Measurements from ENCODE around the gene DNAJC28.
"Not testable (repeated sequence)": the region's sequence is repeated elsewhere in the genome, so short reads cannot be mapped to it uniquely, and the experiment has no call there.

Gene DNAJC28, protein sequence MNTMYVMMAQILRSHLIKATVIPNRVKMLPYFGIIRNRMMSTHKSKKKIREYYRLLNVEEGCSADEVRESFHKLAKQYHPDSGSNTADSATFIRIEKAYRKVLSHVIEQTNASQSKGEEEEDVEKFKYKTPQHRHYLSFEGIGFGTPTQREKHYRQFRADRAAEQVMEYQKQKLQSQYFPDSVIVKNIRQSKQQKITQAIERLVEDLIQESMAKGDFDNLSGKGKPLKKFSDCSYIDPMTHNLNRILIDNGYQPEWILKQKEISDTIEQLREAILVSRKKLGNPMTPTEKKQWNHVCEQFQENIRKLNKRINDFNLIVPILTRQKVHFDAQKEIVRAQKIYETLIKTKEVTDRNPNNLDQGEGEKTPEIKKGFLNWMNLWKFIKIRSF

DNA sequence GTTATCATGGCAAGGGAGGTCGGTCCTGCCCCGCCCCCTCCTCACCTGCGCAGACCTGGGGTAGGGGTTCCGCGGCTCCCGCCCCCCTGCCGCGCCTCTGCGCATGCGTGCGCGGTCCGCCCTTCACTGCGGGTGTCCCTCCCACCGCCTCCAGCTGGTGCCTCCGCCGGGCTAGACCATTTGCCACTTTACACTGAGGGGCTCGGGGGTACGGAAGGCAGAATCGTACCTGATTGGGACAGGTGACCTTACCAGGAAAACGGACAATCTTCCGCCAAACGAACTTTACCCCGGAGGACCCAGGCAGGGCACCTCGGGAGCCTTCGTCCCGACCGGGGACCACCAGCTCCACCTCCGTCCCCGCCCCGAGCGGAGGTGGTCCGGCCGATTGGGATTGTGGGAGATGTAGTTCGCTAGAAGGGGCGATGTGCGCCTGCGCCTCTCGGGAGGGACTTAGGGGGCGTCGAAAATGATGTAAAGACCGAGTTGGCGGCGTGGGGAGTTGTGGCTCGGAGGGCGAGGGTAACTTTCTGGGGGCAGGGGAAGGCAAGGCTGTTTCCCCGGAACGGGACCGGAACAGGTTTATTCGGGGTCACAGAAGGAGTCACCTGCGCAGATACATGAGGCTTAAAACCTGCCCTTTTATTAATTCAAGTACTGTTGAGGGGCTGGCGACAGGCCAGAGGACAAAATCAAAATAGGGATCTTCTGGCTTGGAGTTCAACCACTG is at the start of gene DNAJC28:
DNAJC28 (minus strand) TSS at position 344 of the 730 bp plus-strand sequence. CDS start 2,323 bp downstream, outside the sequence.
- peak; percentile 92 for DNase-seq (ENCODE audit: low spot score)

DNA sequence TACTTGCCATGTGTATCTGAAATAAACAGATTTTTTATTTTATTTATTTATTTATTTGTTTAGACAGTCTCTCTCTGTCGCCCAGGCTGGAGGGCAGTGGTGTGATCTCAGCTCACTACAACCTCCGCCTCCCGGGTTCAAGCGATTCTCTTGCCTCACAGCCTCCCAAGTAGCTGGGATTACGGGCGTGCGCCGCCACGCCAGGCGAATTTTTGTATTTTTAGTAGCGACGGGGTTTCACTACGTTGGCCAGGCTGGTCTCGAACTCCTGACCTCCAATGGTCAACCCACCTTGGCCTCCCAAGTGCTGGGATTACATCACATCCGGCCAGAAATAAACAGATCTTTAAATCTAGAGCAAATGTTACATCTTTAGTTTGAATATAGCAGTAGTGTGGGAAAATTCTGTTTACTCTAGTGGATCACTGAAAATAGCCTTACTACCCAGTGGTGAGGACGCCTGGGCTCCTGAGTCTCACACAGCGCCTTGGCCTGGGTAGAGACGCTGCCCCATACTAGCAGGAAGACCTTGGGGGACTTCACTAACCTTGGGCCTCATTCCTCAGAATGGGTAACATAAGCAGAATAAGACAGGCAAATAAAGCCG is 49.7 kb upstream of the DNAJC28 start:
- DNase-seq (ENCODE audit: low spot score): no peak

DNA sequence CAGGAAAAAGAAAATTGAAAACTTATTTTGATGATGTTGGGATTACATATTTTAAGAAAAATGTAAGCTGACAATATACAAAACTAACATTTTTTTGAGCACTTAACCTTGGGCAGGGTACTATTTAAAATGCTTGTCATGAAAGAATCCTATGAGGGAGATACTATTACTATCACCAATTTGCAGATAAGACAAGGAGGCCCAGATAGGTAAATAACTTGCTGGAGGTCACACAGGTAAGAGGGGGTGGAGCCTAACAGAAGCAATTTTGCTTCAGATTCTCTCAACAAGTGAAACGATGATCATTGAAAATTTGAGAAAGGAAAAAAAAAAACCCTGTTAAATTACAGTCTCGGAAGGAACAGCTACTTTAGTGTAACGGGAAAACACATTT is 49.2 kb upstream of the DNAJC28 start:
- DNase-seq (ENCODE audit: low spot score): no peak

DNA sequence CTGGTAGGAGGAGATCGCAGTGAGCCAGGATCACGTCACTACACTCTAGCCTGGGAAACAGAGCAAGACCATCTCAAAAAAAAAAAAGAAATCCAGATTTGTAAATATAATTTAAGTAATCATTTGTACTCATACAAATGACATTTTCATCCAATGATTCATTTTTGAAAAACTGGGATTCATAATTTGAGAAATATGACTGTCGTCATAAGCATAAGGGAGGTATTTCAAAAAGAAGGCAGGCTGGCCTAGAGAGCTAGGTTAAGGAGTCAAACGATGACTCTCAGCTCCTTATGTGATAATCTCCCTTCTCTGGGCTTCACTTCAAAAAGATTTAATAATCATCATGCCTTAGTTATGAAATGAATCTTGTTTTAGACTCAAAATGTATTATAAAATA is 48.1 kb upstream of the DNAJC28 start:
- DNase-seq (ENCODE audit: low spot score): no peak

DNA sequence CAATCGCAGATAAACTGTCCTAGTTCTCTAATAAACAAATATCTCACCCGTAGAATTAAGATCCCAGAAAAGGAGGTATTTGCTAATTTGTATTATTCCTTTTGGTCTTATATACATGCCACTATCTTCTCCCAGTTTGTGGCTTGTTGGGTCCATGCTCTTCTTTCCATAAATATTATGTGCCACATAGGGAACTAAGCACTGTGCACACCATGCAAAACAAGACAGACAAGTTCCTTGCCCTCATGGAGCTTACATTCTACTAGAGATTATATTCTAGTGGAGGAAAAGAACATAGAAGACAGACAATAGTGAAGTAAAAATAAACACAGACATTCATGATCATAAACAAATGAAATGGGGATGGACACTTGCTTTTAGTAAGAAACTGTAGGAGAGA is 45.7 kb upstream of the DNAJC28 start:
- DNase-seq (ENCODE audit: low spot score): no peak

DNA sequence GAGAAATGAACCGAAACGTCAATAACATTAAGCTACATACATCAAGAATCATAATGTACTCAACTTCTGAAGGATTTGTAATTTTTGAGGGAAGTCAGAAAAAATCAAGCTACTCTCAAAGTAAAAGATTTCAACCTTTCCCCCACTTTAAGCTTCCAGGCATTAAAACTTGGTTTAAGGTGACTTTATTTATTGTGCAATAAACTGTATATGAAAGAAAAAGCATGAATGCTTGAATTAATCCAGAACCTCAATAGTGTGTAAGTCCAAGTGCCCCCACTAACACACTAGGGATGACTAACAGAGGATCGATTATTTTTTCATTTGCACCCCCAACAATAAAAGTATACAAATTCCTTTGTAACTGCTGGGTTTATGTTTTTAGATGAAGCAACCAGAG is 39.5 kb upstream of the DNAJC28 start:
- no peak for DNase-seq (ENCODE audit: low spot score)

DNA sequence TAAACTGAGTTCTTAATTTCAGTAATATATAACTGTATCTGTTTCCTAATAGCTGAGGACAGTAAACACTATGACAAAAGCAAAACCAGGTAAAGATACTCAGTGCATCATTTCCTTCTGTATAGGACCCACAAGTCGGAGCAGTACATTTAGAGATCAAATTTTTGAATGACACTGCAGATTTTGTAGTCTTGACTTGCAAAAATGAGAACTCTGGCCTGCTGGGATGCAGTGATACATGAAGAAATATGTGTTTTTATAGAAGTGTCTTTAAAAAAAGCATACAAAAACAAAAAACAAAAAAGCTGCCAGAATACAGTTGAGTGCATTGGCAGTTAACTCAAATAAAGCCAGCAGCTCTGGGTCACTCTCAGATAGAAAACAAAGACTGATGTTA is 31.4 kb upstream of the DNAJC28 start:
- DNase-seq (ENCODE audit: low spot score): no peak

DNA sequence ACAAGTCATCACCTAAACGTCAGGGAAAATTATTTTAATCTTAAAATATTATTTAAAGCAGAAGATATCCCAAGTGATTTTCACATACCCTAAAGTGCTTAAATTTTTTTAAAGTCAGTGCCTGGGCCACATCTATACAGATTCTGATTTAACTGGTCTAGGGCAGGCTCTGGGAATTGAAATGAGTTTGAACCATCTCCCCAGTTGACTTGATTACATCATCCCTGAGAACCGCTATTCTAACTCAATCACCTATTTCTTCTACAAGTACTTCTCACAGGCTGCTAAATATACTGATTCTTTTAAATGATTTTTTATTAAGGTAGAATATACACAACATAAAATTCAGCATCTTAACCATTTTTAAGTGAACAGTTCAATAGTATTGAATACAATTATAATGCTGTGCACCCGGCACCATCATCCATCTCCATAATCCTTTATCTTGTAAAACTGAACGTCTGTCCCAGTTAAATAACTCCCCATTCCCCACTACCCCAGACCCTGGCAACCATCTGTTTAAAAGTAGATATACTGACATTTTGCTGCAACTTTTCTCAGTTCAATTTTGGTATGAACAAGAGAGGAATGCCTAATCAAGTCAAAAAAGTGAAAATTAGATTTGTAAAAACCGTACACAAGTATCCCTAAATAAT is 30.9 kb upstream of the DNAJC28 start:
- DNase-seq (ENCODE audit: low spot score): no peak

DNA sequence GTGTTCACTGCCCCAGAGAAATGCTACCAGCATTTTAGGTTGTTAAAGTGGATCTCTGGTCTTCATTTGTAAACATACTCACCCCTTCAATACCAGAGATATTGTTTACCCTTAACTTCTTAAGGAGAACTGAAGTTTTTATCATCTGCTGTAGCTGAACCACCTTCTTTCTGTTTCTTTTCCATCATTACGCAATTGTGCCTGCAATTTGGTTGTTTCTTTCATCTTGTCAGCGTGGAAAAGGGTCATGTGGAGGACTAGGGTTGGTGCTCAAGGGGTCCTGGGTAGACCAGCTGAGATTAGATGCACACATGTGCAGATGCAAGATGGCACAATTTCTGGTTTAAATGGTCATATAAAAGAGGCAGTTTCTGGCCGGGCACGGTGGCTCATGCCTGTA is 27.4 kb upstream of the DNAJC28 start:
- DNase-seq (ENCODE audit: low spot score): no peak

DNA sequence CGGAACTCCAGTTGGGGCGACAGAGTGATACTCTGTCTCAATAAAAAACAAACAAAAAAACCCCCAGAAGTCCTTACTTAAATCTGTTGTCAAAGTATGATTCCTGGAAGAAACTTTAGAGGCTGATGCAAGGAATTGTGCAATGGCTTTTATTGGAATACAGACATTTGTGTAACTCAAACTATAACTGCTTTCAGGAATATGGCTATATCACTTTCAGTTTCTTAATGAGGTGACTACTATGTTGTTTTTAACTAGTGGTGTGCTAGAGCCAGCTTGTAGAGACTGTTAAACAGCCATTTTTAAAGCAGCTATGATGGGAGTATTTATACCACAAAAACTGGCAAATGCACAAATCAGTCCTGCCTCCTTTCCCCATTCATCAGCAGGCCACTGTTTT is 22.7 kb upstream of the DNAJC28 start:
- DNase-seq (ENCODE audit: low spot score): no peak

DNA sequence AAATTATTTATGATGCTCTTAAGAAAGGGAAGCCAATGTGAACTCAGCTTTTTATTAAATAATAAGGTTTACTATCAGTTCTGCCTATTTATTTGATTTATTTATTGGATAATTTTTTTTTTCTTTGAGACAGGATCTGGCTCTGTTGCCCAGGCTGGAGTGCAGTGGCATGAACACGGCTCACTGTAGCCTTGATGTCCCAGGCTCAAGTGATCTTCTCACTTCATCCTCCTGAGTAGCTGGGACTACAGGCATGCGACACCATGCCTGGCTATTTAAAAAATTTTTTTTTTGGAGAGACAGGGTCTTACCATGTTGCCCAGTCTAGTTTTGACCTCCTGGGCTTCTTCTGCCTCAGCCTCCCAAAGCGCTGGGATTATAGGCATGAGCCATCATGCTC is 21.0 kb upstream of the DNAJC28 start:
- no peak for DNase-seq (ENCODE audit: low spot score)

DNA sequence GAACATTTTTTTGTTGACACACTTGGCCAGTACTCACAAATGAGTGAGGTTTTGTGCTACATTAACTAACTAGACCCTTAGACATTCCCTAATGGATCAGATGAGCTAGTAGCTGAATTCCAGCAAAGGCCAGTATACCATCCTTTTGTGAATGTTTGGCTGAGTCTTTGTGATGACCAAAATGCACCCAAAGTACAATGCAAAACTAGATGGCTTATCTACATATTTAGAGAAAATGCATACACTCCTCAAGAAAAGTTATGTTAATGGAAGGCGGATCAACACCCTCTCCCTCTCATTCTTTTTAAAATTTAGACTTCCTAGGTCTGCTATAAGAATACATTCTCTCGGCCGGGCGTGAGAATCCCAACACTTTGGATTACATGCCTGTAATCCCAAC is 20.1 kb upstream of the DNAJC28 start:
- no peak for DNase-seq (ENCODE audit: low spot score)

DNA sequence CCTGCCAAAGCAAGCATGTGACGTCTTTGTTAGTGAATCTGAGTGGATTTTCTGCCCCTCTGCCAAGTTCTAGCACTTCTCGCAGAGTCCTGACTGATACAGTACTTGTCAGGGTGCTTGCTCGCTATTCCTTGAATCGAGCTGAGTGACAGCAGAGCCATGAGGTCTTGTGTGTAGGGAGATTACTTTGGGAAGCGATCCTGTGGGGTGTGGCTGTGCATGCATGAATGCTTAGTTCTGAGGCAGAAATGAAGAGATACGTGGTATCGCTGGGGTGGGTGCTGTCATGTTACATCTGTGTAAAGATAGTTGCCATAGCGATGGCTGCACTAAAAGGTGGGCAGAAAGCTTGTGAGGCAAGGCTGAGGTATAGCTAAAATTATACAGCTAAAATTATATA is 19.3 kb upstream of the DNAJC28 start:
- no peak for DNase-seq (ENCODE audit: low spot score)

DNA sequence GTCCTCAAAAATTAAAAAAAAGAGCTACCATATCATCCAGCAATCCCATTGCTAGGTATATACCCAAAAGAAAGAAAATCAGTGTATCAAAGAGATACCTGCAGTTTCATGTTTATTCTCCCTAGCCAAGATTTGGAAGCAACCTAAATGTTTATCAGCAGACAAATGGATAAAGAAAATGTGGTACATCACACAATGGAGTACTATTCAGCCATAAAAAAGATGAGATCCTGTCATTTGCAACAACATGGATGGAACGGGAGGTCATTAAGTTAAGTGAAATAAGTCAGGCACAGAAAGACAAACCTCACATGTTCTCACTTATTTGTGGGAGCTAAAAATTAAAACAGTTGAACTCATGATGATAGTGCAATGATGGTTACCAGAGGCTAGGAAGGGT is 15.5 kb upstream of the DNAJC28 start:
- not testable (repeated sequence) for DNase-seq (ENCODE audit: low spot score)

DNA sequence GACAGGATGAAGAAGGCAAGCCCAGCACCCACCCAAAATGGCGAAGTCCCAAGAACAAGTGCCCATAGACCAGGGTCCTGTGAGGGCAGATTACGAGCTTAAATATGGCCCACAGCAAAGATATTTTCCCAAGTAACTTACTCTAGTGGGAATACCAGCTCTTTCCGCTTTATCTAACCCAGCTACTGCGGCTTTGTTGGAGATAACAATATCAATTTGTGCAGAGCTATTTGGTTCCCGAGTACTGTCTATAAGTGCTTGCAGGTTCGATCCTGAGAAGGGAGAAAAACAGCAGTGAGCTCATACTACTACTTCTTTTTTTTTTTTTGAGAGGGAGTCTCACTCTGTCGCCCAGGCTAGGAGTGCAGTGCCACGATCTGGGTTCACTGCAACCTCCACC is 14.3 kb upstream of the DNAJC28 start:
- no peak for DNase-seq (ENCODE audit: low spot score)

DNA sequence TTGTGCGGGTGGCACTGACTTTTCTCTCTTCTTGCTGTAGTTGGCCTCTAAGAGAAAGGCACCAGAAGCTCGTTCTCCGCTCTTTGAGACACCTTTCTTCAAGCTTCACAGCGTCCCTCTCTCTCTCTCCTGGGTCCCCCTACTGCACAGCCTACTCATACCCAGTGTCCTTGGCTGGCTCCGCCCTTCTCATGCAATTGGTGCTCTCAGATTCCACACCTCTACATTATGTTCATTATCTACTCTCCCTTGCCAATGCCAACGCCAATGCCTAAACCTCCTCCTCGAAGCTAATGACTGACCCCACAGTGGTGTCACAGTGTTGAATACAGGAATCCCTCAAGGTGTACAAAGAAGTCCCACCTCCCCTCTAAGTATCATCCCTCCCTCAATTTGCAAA is 4.8 kb upstream of the DNAJC28 start:
- DNase-seq (ENCODE audit: low spot score): no peak

DNA sequence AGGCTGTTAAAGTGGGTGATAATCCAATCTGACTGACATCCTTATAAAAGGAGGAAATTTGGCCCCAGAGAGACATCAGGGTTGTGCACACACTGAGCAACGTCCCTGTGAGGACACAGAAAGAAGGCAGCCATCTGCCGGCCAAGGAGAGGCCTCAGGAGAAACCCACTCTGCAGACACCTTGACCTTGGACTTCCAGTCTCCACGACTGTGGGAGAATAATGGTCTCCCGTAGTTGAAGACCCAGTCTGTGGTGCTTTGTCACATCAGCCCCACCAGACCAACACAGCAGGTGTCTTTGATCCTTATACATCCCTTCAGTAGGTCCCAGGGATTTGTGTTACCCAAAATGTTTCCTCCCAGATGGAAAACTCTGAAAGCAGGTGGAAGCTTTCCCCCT is 4.2 kb upstream of the DNAJC28 start:
- no peak for DNase-seq (ENCODE audit: low spot score)

DNA sequence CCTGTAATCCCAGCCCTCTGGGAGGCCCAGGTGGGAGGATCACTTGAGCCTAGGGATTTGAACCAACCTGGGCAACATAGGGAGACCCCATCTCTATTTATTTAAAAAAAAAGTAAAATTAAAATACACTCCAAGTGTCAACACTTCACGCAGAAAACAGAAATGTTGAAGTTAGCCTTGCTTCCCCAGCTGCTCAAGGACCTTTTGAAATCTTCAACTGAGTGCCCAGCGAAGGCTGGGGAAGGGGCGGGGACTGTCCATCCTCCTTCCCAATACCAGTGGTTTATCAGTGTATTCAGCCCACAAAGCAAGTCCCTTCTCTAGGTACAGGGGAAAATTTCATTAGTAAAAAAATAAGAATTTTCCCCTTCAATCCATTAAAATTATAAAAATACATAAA is 2.2 kb upstream of the DNAJC28 start:
- no peak for DNase-seq (ENCODE audit: low spot score)

DNA sequence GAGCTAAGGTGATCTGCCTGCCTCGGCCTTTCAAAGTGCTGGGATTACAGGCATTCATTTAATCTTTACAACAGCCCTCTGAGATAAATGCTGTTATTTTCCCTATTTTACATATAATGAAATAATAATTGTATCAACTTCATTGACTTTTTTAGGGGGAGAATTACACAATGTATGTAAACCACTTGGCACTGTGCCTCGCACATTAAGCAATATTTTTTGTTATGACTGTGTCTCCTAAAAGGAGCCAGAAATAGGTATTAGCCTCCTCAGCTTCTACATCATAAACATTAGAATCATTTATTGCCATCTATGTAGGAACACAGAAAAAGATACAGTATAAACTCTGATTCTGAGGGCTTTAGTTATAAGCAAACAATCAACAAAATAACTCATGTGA is 1.1 kb upstream of the DNAJC28 start:
- DNase-seq (ENCODE audit: low spot score): no peak

DNA sequence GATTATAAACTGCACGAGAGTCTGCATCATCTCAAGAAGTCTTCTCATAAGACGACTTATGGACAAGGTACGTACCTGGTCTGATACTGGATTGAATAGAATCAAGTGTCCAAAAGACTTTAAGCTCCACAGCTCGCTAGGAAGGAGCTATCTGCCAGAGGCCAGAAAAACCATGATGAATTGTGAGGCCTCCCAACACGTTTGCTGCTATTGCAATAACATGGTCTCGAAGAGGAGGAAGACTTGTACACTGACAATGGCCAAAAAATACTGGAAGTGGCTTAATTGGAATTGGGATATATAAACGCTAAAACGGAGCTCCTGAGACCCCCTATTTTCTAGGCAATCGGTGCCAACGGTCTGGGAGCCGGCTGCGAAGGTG is 534 bp downstream of the DNAJC28 start:
- DNase-seq (ENCODE audit: low spot score): no peak

DNA sequence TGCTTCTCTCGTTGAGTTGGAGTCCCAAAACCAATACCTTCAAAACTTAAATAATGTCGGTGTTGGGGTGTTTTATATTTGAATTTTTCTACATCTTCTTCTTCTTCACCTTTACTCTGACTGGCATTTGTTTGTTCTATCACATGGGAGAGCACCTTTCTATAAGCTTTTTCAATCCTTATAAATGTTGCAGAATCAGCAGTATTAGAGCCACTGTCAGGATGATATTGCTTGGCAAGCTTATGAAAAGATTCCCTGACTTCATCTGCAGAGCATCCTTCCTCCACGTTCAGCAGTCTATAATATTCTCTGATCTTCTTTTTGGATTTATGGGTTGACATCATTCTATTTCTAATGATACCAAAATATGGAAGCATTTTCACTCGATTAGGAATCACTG is 2.6 kb downstream of the DNAJC28 start:
- DNase-seq (ENCODE audit: low spot score): no peak

DNA sequence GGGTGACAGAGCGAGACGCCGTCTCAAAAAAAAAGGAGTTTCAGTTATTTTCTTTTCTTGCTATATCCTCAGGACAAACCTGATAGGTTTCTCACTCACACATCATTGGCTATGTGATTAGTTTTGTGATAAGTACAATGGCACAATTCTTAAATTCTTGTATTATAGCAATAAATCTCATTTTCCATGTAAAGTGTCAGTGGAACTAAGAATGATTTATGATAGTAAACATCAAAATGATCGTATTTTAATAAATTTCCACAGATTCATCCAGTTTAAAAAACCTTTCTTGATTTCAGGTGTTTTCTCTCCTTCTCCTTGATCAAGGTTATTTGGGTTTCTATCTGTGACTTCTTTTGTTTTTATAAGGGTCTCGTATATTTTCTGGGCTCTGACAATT is 3.5 kb downstream of the DNAJC28 start:
- DNase-seq (ENCODE audit: low spot score): no peak

All from CD4-positive, alpha-beta T cell treated with Interleukin-6 at 100 ng/mL for 8 hours (primary cell).